HG03575 (cell line): ENCODE data around the gene STK32B.

Source experiments
- ATAC-seq: cut with Tn5 transposase; IDR thresholded peaks from one replicate; pipeline ENCODE4 v1.9.1; 2021; ENCODE audit not compliant: unreplicated experiment, insufficient number of reproducible peaks, low FRiP score; ENCODE audit errors: extremely low read depth

The STK32B gene

DNA sequence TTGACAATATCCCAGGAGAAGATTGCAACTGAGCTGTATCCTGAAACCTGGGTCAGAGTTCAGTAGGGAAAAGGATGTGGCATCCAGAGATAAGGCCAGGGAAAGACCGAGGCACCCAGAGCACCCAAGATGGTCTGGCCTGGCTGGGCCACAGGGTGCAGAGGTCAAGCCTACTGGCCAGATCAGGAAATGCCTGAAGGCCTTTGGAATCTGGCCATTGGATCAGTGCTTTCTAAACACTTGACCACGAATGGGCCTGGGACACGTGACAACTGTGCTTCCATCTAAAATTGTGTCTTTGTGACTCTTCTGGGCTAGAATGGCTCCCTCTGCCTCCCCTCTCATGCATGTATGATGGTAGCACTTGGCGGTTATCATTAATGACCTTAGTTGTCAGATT is 340.2 kb downstream of the STK32B start:
- no peak for ATAC-seq

DNA sequence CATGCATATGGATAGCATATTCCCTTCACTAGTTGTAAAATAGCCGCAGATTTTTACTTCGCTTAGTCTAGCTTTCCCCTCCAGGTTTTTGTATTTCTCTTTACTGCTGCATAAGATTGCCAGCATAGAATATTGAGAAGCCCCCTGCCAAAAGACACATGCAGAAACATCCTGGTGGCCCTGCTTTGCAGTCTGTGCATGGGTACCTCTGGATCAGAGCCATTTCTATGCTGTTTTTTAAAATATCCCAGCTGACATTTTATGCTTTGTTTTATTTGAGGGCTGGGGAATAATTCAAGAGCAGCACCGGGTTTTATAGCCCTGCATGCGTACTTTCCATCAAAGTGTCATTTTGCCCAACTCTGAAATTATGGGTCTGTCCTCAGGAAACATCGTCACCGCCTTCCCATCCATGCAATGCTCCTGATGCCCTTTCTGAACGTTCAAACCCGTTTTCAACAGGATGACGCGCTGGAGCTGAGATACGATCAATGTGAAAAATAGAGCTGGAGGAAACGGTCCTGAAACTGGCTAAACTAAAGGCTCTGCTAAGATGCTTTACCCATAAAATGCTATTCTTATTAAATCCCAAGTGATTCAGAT is 342.7 kb downstream of the STK32B start:
- no peak for ATAC-seq

DNA sequence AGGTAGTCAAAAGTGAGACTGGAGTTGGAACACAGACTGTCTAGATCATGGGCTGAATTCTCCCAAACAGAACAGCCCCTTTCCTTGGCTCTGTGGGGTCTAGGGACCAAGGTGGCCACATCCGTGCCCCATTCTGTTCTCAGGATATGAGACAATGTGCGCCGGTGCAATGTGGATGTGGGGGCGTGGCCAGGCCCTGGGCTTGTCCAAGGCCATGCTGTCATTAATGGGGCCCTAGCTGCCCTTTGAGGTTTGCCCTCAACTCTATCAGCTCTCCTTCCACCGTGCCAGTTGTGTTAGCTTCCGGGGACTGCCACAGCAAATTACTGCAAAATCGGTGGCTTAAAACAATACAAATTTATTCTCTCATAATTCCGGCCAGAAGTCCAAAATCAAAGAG is 344.5 kb downstream of the STK32B start:
- ATAC-seq = no peak

DNA sequence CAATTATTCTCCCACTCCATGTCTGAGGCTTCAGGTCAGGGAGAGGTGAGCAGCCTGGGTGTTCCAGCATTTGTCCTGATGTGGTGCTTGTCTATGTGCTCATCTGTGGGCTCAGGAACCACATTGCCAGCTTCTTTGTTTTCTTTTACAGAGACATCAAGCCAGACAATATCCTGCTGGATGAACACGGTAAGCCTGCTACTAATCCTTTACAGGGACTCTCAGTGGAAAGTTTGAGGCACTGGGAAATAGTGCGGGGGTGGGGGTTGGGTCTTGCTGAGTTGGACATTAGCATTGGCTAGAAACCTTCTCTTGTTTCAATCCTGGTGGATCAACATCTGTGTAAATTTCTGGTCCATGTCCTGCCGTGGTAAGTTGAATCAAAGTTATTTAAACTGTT is 346.8 kb downstream of the STK32B start:
- ATAC-seq = no peak

DNA sequence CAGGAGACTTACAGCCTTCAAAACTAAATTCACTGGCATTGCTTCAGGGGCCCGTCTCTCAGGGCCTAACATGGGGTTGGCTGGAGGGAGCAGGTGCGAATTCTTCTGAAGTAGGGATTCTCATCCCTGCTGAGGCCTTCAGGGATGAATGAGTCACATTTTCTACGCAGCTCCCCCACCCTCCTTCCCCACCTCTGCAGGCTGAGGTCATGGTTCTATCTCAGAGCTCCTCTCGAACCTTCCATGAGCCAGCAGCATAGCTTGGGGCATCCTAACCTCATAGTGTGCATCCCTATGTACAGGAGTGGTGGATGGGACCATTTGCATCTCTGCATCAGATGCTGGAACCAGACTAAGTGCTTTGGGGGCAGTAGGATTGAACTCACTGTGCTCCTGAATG is 347.8 kb downstream of the STK32B start:
- ATAC-seq = no peak

DNA sequence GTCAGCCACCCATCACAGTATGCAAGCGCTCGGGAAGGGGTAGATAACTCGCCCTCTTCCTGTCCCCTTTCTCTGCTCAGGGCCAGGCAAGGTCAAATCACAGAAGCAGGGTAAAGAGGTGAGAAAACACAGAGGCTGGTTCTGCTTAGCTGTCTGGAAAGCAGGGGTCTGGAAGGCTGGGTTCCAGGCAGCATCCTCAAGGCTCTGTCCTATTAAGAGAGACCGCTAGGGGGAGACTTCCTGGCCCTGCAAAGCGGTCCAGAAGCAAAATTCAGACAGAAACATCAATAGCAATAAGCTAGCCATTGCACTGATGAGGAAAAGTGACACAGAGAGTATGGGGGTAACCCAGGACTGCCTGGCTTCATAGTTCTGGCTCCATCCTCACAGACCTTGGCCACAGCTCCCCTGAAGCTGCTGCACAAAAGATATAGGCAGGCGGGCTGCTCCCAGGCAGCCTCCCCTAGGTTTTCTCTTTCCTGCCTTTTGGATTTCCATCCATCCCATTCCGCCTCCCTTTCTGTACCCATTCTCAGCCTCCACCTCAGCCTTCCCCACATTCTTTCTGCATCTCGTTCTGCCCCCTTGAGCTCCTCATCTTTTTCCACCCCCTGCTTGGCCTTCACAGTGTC is 348.6 kb downstream of the STK32B start:
- no peak for ATAC-seq

DNA sequence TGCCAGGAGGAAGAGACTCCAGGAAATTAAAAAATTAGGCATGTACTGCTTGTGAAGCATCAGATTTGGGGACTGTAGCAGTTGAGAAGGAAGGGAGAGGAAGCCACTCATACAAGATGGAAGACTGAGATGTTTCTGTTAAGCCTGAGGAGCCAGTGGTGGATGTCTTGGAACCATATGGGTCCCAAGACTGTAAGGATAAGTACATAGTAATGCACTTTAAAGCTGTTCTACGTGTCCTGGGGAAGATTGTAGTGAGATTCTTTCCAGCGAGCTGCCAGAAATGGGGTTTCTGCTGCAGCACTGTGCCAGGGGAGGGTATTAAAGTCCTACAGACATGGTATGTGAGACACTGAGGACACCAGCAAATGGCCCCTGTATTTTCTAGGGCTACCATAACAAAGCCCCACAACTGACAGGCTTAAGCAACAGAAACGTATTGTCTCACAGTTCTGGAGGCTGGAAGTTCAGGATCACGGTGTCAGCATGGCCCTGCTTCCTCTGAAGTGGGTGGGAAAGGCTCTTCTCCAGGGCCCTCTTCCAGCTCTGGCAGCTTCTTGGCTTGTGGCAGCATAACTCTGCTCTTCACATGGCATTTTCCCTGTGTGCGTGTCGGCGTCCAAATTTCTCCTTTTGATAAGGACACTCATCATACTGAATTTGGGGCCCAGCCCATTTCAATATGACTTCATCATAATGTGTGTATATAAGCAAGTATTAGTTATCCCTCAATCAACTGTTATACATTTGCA is 352.6 kb downstream of the STK32B start:
- no peak for ATAC-seq

DNA sequence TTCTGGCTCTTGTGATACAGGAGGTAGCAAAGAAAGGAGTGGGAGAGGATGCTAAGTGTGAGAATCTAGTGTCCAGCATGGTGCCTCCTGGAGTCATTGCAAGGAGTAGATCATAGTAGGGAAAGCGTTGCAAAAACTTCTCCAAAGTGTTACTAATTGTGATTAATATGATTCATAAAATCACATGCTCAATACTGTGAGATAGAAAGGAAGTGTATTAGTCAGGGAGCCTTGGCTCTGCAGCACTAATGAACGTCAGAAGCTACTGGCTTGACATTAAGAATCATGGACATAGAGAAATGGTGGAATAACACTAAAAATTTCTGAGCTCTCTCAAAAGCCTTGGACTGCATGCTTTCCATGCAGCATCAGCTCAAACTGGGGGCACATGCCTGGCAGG is 358.0 kb downstream of the STK32B start:
- no peak for ATAC-seq

DNA sequence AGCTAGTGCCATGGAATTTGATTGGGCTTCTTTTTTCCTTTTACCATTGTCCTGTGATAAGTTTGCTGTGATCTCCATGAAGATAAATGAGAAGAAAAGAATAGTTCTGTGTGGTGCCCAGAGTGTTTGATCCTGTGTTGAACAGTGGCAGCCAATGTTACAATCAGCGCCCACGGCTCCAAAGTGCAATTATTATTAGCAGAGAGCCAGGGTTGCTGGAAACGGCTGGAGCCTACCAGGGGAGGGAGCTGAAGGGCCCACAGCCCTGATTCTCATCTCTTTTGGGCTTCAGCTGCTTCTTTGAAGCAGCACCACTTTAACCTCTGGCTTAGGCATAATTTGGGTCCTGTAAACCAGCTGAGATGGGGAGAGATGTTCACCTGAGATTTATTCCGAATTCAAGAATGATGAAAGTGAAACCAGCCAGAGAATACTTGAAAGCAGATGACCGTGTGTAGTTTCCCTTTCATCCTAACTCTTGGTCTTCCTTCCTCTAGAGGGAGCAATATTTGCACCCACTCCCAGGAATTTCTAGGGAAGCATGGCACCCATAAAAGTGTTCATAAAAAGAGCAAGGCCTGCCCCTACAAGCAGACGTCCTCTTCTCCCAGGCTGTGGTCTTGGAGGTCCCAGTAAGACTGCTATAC is 358.8 kb downstream of the STK32B start:
- ATAC-seq = no peak

DNA sequence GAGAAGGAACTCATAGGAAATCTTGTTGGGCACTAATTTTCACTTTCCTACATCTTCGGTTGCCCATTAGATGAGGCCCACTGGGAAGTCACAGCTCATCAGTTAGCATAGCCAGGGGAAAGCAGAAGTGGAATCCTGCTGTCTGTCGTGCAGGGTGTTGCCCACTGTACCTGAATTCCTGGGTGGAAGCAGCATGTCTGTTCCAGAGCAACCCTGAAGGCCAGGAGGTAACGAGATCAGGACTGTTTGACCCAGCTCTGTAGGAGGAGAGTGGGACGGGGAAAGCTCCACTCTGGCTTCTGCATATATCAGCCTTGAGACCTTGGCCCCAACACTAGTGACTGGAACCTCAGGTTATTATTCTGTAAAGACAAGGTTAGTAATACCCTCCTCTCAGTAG is 361.0 kb downstream of the STK32B start:
- no peak for ATAC-seq

DNA sequence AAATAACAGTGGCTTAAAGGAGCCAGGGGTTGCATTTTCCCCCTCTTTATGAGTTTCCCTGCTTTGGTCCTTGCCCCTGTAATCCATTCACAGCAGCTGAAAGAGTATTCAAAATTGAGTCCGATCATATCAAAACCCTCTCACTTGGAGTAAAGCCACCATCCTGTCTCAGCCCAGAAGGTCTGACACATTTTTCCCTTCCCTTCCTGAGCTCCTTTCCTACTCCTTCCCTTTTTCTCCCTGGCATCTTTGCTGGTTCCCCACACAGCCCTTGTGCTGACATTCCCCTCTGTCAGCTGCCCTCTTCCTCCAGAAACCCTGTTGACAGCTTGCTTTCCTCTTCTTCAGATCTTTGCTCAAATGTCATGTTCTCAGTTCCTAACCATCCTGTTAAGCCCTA is 361.5 kb downstream of the STK32B start:
- ATAC-seq = no peak

DNA sequence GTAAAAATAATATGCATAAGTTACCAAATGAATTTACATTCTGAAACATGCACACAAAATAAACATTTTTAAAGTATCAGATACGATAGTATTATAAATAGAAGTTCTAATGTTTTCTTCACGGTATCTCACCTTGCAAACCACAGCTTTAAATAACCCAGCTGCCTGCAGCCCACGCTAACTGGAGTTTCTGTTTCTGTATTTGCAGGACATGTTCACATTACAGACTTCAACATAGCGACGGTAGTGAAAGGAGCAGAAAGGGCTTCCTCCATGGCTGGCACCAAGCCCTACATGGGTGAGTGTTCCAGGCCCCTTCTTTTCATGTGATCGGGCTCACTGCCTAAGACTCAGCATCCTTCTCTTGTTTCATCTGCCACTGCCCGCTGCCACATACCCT is 365.4 kb downstream of the STK32B start:
- no peak for ATAC-seq

DNA sequence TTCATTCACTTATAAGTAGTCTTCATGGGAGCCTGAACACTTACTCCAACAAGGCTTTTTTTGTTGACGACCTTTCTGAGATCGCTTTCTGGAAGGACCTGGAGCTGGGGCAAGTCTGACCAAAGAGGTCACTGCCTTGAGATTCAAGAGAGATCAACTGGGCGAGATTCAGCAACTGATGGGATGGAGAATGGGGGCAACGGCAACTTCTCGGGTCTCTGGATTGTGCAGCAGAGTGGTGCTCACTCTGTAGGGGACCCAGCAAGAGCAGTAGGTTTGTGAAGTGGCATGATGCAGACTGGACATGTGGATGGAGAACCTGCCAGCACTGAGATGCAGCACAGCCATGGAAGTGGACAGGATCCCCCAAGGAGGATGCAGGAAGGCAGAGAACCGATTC is 369.0 kb downstream of the STK32B start:
- ATAC-seq = no peak

DNA sequence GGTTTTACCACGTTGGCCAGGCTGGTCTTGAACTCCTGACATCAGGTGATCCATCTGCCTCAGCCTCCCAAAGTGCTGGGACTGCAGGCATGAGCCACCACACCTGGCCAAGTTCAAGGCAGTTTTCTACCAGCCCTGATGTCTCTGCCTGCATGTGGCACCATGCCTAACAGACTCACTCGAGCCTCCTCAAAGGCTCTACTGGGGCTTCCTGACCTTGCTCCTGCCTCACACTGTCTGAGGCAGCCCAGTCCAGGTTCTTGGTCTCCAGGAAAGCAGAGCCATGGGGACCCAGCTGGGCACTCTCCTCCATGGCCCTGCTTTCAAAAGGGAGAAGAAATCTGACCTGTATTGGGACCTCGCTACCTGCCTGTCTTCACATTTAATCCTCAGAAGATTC is 370.1 kb downstream of the STK32B start:
- ATAC-seq = no peak

DNA sequence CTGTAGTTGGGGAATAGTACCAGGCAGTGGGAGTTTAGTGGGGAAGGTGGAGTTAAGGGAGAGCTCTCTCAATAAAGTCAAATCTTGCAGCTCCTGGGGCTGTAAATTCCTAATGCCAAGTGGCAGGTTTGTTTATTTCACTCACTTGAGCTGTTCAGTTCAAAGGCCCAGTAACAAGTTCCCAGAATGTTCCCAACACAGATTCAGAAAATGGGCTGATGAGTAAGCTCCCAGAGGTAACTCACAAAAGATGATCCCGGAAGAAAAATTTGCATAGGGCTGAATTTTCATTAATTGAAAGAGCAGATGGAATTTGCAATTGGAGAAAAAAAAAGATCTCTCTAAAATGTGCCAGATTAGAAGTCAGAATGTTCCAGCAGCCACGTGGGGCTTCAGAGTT is 370.9 kb downstream of the STK32B start:
- no peak for ATAC-seq

DNA sequence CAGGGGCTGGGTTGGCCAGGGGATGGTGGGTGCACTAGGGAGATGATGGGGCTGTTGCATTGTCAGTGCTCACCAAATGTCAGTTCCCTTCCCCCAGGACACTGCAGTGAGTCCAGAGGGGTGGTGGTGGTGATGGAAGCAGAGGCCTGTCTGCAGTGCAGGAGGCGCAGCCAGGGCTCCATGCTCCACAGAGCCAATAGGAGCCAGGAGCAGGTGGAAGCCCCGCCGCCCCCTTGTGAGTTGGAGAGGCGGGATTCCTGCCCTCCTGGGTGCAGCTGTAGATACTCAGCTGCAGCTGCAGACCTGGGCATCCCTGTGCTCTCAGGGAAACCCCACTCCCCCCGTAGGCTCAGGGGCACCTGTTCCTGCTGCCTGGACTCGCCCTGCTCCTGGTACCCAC is 372.4 kb downstream of the STK32B start:
- no peak for ATAC-seq

DNA sequence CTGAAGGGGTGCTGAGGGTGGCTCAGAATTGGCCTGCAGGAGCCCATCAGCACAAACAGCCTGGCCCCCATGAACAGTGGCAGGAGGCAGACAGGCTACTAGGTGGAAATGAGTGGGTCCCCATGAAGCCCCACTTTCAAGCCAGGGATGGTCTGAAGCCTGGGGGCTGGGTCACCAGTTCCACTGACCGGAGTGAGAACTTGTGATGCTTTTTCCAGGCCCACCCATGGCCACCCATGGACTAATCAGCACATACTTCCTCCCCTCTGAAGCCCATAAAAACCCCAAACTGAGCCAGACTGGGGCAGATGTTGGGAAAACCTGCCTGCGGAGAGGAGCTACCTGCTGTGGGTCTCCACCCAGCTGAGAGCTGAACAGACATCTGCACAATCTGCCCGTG is 372.9 kb downstream of the STK32B start:
- no peak for ATAC-seq

DNA sequence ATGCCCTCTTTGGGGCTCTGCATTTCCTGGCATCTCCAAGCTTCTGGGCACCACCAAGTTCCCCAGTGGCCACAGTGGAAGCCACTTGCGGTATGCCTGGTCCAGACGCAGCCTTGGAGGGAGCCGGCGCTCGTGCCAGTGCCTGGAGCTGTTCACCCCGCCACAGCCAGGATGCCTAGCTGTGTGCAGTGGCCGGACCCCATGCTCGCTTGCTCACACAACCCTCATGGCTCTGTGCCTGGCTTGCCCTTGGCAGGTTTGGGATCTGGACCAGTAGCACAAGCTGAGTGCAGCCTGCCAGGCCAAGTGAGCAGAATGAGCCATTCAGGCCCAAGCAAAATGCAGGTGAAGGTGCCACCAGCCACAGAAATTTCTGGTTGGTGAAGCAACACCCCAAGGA is 373.6 kb downstream of the STK32B start:
- no peak for ATAC-seq

DNA sequence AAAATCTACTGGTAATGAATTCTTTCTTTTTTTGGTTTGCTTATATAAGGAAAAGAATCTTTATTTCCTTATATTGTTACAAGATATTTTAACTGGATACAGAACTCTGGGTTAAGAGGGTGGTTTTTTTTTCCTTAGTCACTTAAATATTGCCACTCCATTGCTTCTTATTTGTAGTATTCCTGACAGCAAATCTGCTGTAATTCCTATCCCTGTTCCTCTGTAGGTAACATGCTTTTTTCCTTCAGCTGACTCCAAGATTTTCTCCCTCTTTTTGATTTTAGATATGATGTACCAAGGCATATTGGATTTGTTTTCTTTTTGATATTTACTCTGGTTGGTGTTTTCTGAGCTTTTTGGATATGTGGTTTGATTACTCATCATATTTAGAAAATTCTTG is 378.5 kb downstream of the STK32B start:
- no peak for ATAC-seq

DNA sequence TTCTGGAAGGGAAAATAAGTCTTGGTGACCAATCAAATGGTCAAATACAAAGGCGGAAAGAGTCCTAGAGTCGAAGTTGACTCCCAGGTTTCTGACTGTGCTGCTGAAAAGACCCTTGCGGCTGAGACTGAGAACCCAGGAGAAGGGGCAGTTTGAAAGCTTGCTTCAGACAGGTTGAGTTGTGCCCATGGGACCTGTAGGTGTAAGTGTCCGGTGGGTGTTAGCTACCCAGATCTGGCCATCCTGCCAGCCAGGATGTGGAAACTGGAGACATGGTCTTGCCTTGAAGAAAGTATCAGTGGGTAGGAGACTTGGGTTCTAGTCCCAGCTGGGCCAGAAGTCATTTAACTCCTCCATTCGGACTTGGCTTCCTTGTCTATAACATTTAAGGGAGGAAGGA is 381.9 kb downstream of the STK32B start:
- ATAC-seq = no peak
